ENCODE data around the gene ANXA8. TPM values are rescaled to one million over a fixed set of nuclear protein-coding genes. Genes with fewer than 3 reads are reported as not detected.

ANXA8 gene
- total RNA-seq, 1 experiment from 2014 or later, result 0.16 TPM

DNA sequence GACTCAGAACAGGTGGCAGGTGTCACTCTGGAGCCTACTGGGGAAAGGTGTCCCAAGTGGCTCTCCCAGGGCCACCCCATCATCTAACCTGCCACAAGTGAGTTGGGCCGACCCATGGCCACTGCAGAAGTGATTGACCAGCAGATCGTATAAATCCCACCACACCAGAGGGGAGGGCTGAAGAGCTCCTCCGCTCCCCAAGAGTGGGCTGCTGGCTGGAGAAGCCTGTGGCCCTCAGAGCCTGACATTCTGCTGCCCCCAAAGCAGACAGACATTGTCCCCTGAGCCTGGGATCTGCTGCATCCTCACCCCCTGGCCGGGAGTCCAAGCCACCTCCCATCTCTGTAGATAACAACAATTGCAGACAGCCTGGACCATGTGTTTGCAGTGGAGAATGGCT lies 36.7 kb downstream of the ANXA8 start:
- Histone ChIP-seq H3K9me3 (replicated peaks) (0 out of 2 replicates have a peak, but pooled peaks cover 5% of the 10 kb centered on the region), H3K4me1 (replicated peaks) (peaks cover 4% of the 10 kb centered on the region), H3K27me3 (replicated peaks) (no peaks in the 10 kb centered on the region), H3K36me3 (no peaks in the 10 kb centered on the region), H3K27ac (no peak overlapping the region), H3K4me3 (no peak overlapping the region)
- no peak for DNase-seq (ENCODE audit: low read depth in 1 of 2, low spot score in 2 of 2)

- Histone ChIP-seq H3K27me3 (replicated peaks) (no peaks in the 10 kb centered on the region), H3K36me3 (no peaks in the 10 kb centered on the region), H3K4me1 (replicated peaks) (peaks cover 4% of the 10 kb centered on the region), H3K4me3 (no peak overlapping the region), H3K9me3 (replicated peaks) (0 out of 2 replicates have a peak, but pooled peaks cover 5% of the 10 kb centered on the region), H3K27ac (no peak overlapping the region)
- no peak for DNase-seq (ENCODE audit: low read depth in 1 of 2, low spot score in 2 of 2)
Measured at GRCh38 chr10:47445720-47446119, 38.2 kb downstream of the ANXA8 start.

- DNase-seq (ENCODE audit: low read depth in 1 of 2, low spot score in 2 of 2), result no peak
- Histone ChIP-seq H3K4me1 (replicated peaks) (no peaks in the 10 kb centered on the region), H3K4me3 (no peak overlapping the region), H3K36me3 (no peaks in the 10 kb centered on the region), H3K27ac (no peak overlapping the region), H3K9me3 (replicated peaks) (0 out of 2 replicates have a peak, but pooled peaks cover 5% of the 10 kb centered on the region), H3K27me3 (replicated peaks) (no peaks in the 10 kb centered on the region)
Measured at GRCh38 chr10:47444047-47444446, 39.9 kb downstream of the ANXA8 start.

- DNase-seq (ENCODE audit: low read depth in 1 of 2, low spot score in 2 of 2), result no peak
- Histone ChIP-seq H3K27ac (no peak overlapping the region), H3K27me3 (replicated peaks) (no peaks in the 10 kb centered on the region), H3K36me3 (no peaks in the 10 kb centered on the region), H3K9me3 (replicated peaks) (0 out of 2 replicates have a peak, but pooled peaks cover 5% of the 10 kb centered on the region), H3K4me3 (no peak overlapping the region), H3K4me1 (replicated peaks) (no peaks in the 10 kb centered on the region)
Measured at GRCh38 chr10:47443145-47443544, 40.8 kb downstream of the ANXA8 start.

GRCh38 chr10:47442351-47442750 lies 41.6 kb downstream of the ANXA8 start:
- 0 out of 2 replicates have a peak, but pooled peaks cover 5% of the 10 kb centered on the region for H3K9me3 ChIP-seq (replicated peaks)
- H3K27ac ChIP-seq, result no peak overlapping the region
- no peak overlapping the region for H3K4me3 ChIP-seq
- no peaks in the 10 kb centered on the region for H3K27me3 ChIP-seq (replicated peaks)
- H3K4me1 ChIP-seq (replicated peaks), result no peaks in the 10 kb centered on the region
- no peak for DNase-seq (ENCODE audit: low read depth in 1 of 2, low spot score in 2 of 2)
- H3K36me3 ChIP-seq, result no peaks in the 10 kb centered on the region

DNA sequence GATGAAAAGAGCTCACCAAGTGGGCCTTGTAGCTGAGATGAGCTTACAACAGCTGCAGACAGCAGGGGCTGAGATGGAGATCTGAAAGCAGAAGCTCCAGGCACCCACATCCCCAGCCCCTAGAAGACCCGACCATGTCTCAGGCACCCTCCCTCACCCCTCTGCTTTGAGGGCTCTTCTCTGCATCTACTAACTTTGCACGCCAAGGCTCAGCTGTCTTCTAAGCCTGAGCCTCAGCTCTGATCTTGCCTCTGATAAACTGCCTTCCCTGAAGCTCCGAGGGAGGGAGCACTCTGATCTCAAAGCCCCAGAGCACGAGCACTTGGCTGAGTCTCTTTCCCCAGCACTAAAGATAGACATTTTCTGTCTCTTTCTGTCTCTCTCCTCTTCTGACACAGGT lies 42.0 kb downstream of the ANXA8 start:
- Histone ChIP-seq H3K9me3 (replicated peaks) (0 out of 2 replicates have a peak, but pooled peaks cover 5% of the 10 kb centered on the region), H3K36me3 (no peaks in the 10 kb centered on the region), H3K4me1 (replicated peaks) (no peaks in the 10 kb centered on the region), H3K27ac (no peak overlapping the region), H3K4me3 (no peak overlapping the region), H3K27me3 (replicated peaks) (no peaks in the 10 kb centered on the region)
- DNase-seq (ENCODE audit: low read depth in 1 of 2, low spot score in 2 of 2), result no peak

DNA sequence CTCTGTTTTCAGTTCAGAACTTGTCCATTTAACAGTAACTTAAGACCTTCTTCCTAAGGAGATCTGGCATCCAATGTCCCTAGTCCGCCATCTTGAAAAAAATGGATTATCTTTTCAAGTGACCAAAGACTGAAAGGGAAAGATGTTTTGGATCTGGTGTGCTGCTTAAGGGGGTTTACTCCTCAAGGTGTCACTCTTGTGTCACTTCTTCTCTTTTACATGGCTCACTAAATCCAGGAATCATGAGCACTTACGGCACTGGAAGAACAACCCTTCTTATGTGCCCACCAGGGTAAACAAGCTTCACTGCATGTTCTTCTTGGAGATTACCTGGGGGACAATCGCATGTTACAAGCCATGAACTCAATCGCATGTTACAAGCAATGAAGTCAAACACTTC lies 43.7 kb downstream of the ANXA8 start:
- no peak overlapping the region for H3K4me3 ChIP-seq
- no peak for DNase-seq (ENCODE audit: low read depth in 1 of 2, low spot score in 2 of 2)
- H3K4me1 ChIP-seq (replicated peaks), result no peaks in the 10 kb centered on the region
- no peaks in the 10 kb centered on the region for H3K36me3 ChIP-seq
- no peak overlapping the region for H3K27ac ChIP-seq
- no peaks in the 10 kb centered on the region for H3K27me3 ChIP-seq (replicated peaks)
- no peaks in the 10 kb centered on the region for H3K9me3 ChIP-seq (replicated peaks)

DNA sequence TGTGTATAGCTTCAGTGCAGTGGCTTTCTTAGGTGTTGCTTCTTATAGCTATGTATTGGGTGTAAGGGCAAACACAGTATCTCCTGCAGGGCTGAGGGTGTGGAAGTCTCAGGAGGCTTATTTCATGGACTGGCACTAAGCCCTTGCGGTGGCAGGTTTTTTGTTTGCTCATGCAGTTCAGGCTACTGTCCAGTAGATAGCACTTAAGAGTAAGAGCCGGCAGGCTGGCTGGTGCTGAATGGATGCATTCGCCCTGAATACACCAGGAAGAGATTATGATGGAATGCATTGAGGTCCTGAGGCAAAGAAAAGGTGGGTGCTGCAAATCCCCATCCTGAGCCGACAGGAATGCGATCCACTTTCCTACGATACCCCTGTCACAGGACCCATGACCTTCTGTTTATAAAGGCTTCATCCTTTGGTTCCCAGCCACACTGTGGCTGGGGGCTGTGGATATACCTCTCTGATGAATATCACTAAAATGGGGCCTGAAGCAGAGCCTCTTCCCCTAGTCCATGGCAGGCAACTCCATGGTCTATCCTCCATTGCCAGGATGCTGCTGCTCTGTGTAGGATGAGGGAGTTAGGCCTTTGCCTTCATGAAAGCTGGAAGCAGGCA lies 44.9 kb downstream of the ANXA8 start:
- H3K36me3 ChIP-seq, result no peaks in the 10 kb centered on the region
- H3K4me1 ChIP-seq (replicated peaks), result no peaks in the 10 kb centered on the region
- no peak overlapping the region for H3K4me3 ChIP-seq
- no peaks in the 10 kb centered on the region for H3K9me3 ChIP-seq (replicated peaks)
- DNase-seq (ENCODE audit: low read depth in 1 of 2, low spot score in 2 of 2), result peak; percentile 10 to 57
- H3K27ac ChIP-seq, result no peak overlapping the region
- no peaks in the 10 kb centered on the region for H3K27me3 ChIP-seq (replicated peaks)

GRCh38 chr10:47435081-47435480 lies 48.8 kb downstream of the ANXA8 start:
- Histone ChIP-seq H3K27ac (no peak overlapping the region), H3K4me3 (no peak overlapping the region), H3K9me3 (replicated peaks) (no peaks in the 10 kb centered on the region), H3K36me3 (no peaks in the 10 kb centered on the region), H3K4me1 (replicated peaks) (peaks cover 7% of the 10 kb centered on the region), H3K27me3 (replicated peaks) (no peaks in the 10 kb centered on the region)
- no peak for DNase-seq (ENCODE audit: low read depth in 1 of 2, low spot score in 2 of 2)

GRCh38 chr10:47425813-47426419 lies 58.0 kb downstream of the ANXA8 start:
- Histone ChIP-seq H3K36me3 (no peaks in the 10 kb centered on the region), H3K27ac (no peak overlapping the region), H3K9me3 (replicated peaks) (no peaks in the 10 kb centered on the region), H3K4me3 (no peak overlapping the region), H3K27me3 (replicated peaks) (no peaks in the 10 kb centered on the region), H3K4me1 (replicated peaks) (peaks cover 11% of the 10 kb centered on the region)
- DNase-seq (ENCODE audit: low read depth in 1 of 2, low spot score in 2 of 2), result peak in 1 of 2 experiments; percentile 32

GRCh38 chr10:47424231-47424630 lies 59.7 kb downstream of the ANXA8 start:
- Histone ChIP-seq H3K27ac (no peak overlapping the region), H3K27me3 (replicated peaks) (no peaks in the 10 kb centered on the region), H3K36me3 (no peaks in the 10 kb centered on the region), H3K4me3 (no peak overlapping the region), H3K9me3 (replicated peaks) (no peaks in the 10 kb centered on the region), H3K4me1 (replicated peaks) (peaks cover 12% of the 10 kb centered on the region)
- DNase-seq (ENCODE audit: low read depth in 1 of 2, low spot score in 2 of 2), result no peak

DNA sequence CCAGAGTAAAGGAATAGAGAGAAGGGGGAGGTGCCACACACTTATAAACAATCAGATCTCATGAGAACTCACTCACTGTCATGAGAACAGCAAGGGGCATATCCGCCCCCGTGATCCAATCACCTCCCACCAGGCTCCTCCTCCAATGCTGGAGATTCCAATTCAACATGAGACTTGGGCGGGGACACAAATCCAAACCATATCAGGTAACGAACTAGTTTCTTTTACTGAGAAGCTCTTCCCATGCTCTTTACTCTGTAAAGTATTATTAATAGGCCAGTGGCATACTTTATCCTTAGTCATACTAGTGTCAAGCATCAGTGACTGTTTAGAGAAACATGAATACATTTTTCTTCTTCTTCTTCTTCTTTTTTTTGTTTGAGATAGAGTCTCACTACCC lies 60.4 kb downstream of the ANXA8 start:
- Histone ChIP-seq H3K4me3 (no peak overlapping the region), H3K9me3 (replicated peaks) (no peaks in the 10 kb centered on the region), H3K36me3 (no peaks in the 10 kb centered on the region), H3K27ac (no peak overlapping the region), H3K4me1 (replicated peaks) (peaks cover 12% of the 10 kb centered on the region), H3K27me3 (replicated peaks) (no peaks in the 10 kb centered on the region)
- no peak for DNase-seq (ENCODE audit: low read depth in 1 of 2, low spot score in 2 of 2)

DNA sequence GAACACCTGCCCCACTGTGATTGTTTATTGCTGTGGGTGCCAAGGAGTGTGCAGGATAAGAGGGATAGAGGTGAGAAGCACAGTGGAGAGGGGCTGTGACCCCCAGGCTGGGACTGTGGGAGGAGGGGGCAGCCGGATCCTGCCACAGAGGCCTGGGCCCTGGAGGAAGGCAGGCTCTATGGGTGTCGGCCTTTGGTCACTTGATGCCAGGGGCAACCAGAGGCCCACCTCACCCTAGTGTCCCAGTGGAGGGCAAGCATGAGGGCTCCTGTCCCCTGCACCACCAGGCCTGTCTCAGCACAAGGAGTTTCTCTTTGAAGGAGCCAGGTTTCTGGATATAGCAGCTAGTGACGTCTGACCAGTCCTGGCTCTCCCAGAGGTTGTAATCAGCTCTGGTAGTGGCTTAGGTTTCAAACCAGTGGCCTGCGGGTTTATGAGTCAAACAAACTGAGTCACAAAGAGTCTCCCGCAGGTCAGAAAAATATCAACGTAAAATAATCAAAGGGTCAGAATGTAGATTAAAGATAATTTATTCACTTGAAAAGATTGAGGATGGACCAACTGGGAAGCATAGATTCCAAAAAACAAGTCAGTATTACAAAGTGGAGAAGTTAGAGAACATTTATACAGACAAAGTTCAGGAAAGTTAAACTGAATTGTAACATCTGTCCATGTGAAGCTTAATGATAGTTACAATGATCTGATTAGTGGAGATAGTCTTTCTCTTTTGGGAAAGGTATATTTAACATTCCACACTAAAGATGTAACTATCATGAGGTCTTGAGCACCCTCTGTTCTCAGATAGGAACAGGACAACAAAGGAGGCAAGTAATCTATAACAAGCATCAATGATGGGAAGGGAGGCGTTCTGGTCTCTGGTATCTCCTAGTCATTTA lies 62.6 kb downstream of the ANXA8 start:
- DNase-seq (ENCODE audit: low read depth in 1 of 2, low spot score in 2 of 2), result peak in 1 of 2 experiments; percentile 36
- Histone ChIP-seq H3K9me3 (replicated peaks) (no peaks in the 10 kb centered on the region), H3K4me3 (no peak overlapping the region), H3K4me1 (replicated peaks) (peaks cover 12% of the 10 kb centered on the region), H3K36me3 (no peaks in the 10 kb centered on the region), H3K27me3 (replicated peaks) (no peaks in the 10 kb centered on the region), H3K27ac (no peak overlapping the region)
